K562 (cell line): ENCODE measurements around the gene GFOD2. TPM values are rescaled to one million over a fixed set of nuclear protein-coding genes. Genes with fewer than 3 reads are reported as not detected.
A peak's percentile ranks its signal among the peaks of the same experiment; 100 is the strongest.

Experiments used
- LEF1 ChIP-seq: fragments of 450-650 bp; IDR thresholded peaks from 2 replicates; pipeline ENCODE4 v1.6.1; 2016; ENCODE audit warnings: mild to moderate bottlenecking
- PHF21A ChIP-seq: fragments of 450-650 bp; IDR thresholded peaks from 2 replicates; pipeline ENCODE4 v1.6.1; 2017; ENCODE audit warnings: low read depth, borderline replicate concordance
- ZFP36 ChIP-seq: fragments of 150-350 bp; IDR thresholded peaks from 2 replicates; pipeline ENCODE4 v1.6.1; 2018; ENCODE audit warnings: low read length, low read depth; ENCODE audit not compliant: partially characterized antibody
- polyA plus RNA-seq, 8 experiments: library from polyadenylated mRNA; depleted of rRNA in 4 of 8; stranded (reverse) in 5 of 8; unstranded in 3 of 8; fragments of >200 nt; fragmentation: Nextera tagmentation in 2 of 8; fragmentation: Illumina TruSeq in 1 of 8; extraction: Ambion mirVana in 2 of 8; extraction: Trizol in 1 of 8; gene quantifications; 2 replicates each; pipeline versions ENCODE4 v1.2.1 to v1.2.3, GENCODE V29; 2011 to 2014; ENCODE audit warnings: inconsistent platforms in 1 of 8, missing spikeins in 1 of 8
- total RNA-seq, 7 experiments: library from RNA; depleted of rRNA in 6 of 7; stranded (reverse); fragments of >200 nt in 6 of 7; fragmentation: Illumina TruSeq in 2 of 7; extraction: Trizol in 2 of 7; gene quantifications; 2 replicates each; pipeline versions ENCODE4 v1.2.1 to v1.2.3, GENCODE V29; 2011 to 2021; ENCODE audit warnings: low replicate concordance in 1 of 7
- TF ChIP-seq, protein P1 (sequence below), 2 experiments: fragments of 150-350 bp in 1 of 2; IDR thresholded peaks; 2 replicates each; pipeline ENCODE4 v1.6.1; 2012 to 2016; ENCODE audit warnings: low read depth in 2 of 2, low read length in 2 of 2, mild to moderate bottlenecking in 1 of 2, moderate library complexity in 1 of 2
- TF ChIP-seq, protein P2 (sequence below), 2 experiments: fragments of 450-650 bp in 1 of 2; sonication (generic) in 1 of 2; formaldehyde crosslinking in 1 of 2; IDR thresholded peaks in 1 of 2; conservative IDR thresholded peaks in 1 of 2; 2 replicates each; pipeline versions ENCODE4 v1.6.1 to v1.8.1; 2016 to 2023; ENCODE audit warnings: mild to moderate bottlenecking in 2 of 2, moderate library complexity in 2 of 2, inconsistent platforms in 1 of 2, missing genetic modification reagents in 1 of 2
- TF ChIP-seq, protein P3 (sequence below): fragments of 200-400 bp; formaldehyde crosslinking; IDR thresholded peaks from 2 replicates; pipeline ENCODE4 v1.6.1; 2017; ENCODE audit warnings: mild to moderate bottlenecking, low read depth, low read length, moderate library complexity
- TF ChIP-seq, protein P4 (sequence below): fragments of 450-650 bp; formaldehyde crosslinking; IDR thresholded peaks from 2 replicates; pipeline ENCODE4 v1.4.0; 2022; ENCODE audit warnings: missing genetic modification characterization

Gene GFOD2
- total and polyA plus RNA-seq, 9 of the 15 experiments (the other 6 are each of a cell fraction or from before 2014, with no cell fraction given): 1.9 to 15.8 (median 11.1) TPM

DNA sequence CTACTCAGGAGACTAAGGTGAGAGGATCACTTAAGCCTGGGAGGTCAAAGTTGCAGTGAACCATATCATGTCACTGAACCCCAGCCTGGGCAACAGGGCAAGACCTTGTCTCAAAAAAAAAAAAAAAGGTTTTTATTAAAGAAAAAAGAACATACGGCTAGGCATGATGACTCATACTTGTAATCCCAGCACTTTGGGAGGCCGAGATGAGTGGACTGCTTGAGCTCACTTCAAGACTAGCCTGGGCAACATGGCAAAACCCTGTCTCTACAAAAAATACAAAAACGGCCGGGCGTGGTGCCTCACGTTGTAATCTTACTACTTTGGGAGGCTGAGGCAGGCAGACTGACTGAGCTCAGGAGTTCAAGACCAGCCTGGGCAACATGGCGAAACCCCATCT lies 48.8 kb upstream of the GFOD2 start (continued):
- TF ChIP-seq, protein P1, sequence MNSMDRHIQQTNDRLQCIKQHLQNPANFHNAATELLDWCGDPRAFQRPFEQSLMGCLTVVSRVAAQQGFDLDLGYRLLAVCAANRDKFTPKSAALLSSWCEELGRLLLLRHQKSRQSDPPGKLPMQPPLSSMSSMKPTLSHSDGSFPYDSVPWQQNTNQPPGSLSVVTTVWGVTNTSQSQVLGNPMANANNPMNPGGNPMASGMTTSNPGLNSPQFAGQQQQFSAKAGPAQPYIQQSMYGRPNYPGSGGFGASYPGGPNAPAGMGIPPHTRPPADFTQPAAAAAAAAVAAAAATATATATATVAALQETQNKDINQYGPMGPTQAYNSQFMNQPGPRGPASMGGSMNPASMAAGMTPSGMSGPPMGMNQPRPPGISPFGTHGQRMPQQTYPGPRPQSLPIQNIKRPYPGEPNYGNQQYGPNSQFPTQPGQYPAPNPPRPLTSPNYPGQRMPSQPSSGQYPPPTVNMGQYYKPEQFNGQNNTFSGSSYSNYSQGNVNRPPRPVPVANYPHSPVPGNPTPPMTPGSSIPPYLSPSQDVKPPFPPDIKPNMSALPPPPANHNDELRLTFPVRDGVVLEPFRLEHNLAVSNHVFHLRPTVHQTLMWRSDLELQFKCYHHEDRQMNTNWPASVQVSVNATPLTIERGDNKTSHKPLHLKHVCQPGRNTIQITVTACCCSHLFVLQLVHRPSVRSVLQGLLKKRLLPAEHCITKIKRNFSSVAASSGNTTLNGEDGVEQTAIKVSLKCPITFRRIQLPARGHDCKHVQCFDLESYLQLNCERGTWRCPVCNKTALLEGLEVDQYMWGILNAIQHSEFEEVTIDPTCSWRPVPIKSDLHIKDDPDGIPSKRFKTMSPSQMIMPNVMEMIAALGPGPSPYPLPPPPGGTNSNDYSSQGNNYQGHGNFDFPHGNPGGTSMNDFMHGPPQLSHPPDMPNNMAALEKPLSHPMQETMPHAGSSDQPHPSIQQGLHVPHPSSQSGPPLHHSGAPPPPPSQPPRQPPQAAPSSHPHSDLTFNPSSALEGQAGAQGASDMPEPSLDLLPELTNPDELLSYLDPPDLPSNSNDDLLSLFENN (IDR thresholded peaks at IDR 0.05; ENCODE audit: low read depth in 2 of 2, low read length in 2 of 2): no peak
- TF ChIP-seq ZFP36: no peak
- TF ChIP-seq, protein P2, sequence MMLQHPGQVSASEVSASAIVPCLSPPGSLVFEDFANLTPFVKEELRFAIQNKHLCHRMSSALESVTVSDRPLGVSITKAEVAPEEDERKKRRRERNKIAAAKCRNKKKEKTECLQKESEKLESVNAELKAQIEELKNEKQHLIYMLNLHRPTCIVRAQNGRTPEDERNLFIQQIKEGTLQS (IDR thresholded peaks at IDR 0.05): peak; percentile 78
- TF ChIP-seq, protein P2 (CRISPR knock-in tag; conservative IDR thresholded peaks at IDR 0.05): no peak
- TF ChIP-seq, protein P3, sequence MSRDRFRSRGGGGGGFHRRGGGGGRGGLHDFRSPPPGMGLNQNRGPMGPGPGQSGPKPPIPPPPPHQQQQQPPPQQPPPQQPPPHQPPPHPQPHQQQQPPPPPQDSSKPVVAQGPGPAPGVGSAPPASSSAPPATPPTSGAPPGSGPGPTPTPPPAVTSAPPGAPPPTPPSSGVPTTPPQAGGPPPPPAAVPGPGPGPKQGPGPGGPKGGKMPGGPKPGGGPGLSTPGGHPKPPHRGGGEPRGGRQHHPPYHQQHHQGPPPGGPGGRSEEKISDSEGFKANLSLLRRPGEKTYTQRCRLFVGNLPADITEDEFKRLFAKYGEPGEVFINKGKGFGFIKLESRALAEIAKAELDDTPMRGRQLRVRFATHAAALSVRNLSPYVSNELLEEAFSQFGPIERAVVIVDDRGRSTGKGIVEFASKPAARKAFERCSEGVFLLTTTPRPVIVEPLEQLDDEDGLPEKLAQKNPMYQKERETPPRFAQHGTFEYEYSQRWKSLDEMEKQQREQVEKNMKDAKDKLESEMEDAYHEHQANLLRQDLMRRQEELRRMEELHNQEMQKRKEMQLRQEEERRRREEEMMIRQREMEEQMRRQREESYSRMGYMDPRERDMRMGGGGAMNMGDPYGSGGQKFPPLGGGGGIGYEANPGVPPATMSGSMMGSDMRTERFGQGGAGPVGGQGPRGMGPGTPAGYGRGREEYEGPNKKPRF: no peak
- TF ChIP-seq, protein P4, sequence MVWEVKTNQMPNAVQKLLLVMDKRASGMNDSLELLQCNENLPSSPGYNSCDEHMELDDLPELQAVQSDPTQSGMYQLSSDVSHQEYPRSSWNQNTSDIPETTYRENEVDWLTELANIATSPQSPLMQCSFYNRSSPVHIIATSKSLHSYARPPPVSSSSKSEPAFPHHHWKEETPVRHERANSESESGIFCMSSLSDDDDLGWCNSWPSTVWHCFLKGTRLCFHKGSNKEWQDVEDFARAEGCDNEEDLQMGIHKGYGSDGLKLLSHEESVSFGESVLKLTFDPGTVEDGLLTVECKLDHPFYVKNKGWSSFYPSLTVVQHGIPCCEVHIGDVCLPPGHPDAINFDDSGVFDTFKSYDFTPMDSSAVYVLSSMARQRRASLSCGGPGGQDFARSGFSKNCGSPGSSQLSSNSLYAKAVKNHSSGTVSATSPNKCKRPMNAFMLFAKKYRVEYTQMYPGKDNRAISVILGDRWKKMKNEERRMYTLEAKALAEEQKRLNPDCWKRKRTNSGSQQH (CRISPR knock-in tag): no peak
- no peak for TF ChIP-seq LEF1
- no peak for TF ChIP-seq PHF21A
